GM12878 (cell line): ENCODE measurements around the gene SEC61A1. TPM values are rescaled to one million over a fixed set of nuclear protein-coding genes. Genes with fewer than 3 reads are reported as not detected.

Experiments used
- ATAC-seq: fragments of 200-7000 bp; cut with Tn5 transposase; 3 replicates; pipeline ENCODE4 v1.9.1; 2020; ENCODE audit warnings: mild to moderate bottlenecking, moderate library complexity
- BruUV-seq: library from RNA; stranded (reverse); fragments of 400-500 nt; replicated peaks from 2 replicates; lab custom pipeline; 2021; lab: Mats Ljungman, UMichigan
- CTCF ChIA-PET: fragments of 300-600 bp; sonication (Branson Sonifier 250); formaldehyde crosslinking; extraction: SDS; loops from one replicate; lab custom pipeline; 2021; ENCODE audit warnings: inconsistent platforms; lab: Yijun Ruan, JAX
- POLR2A ChIA-PET: fragments of 350-600 bp; formaldehyde crosslinking; extraction: SDS; loops from one replicate; lab custom pipeline; 2021; ENCODE audit warnings: inconsistent platforms; lab: Charles Lee
- RAD21 ChIA-PET: fragments of 300-600 bp; sonication (Branson Sonifier 250); formaldehyde crosslinking; loops from one replicate; lab custom pipeline; 2023; ENCODE audit warnings: antibody characterized with exemption; ENCODE audit not compliant: unreplicated experiment; lab: Charles Lee
- SMC1A ChIA-PET: fragments of 300-600 bp; sonication (Branson Sonifier 250); formaldehyde crosslinking; loops from one replicate; lab custom pipeline; 2023; ENCODE audit not compliant: unreplicated experiment, uncharacterized antibody; lab: Charles Lee
- DNase-seq: peaks from one replicate; pipeline ENCODE4 v3.0.0-alpha.2; 2011; ENCODE audit warnings: low read depth, low spot score
- FAIRE-seq: peaks from 3 replicates; lab custom pipeline; 2011; peaks lifted over from hg19 to GRCh38; lab: Jason Lieb, UNC
- H2AFZ ChIP-seq: 2 replicates; pipeline ENCODE4 v1.6.0; 2011; ENCODE audit warnings: low read depth, low read length, control low read depth; ENCODE audit not compliant: control insufficient read depth
- H3K27ac ChIP-seq: 2 replicates; pipeline ENCODE4 v1.5.1; 2011; ENCODE audit warnings: control low read depth; ENCODE audit not compliant: control insufficient read depth, insufficient read depth
- H3K27me3 ChIP-seq, 2 experiments: replicated peaks in 1 of 2; 2 replicates each; pipeline versions ENCODE4 v1.6.0 to v1.6.1; 2011; ENCODE audit warnings: low read length in 1 of 2; ENCODE audit not compliant: control insufficient read depth in 2 of 2, insufficient read depth in 2 of 2
- H3K36me3 ChIP-seq, 2 experiments: 2 replicates each; pipeline ENCODE4 v1.5.1; 2011; ENCODE audit warnings: low read length in 1 of 2; ENCODE audit not compliant: control insufficient read depth in 2 of 2, insufficient read depth in 2 of 2
- H3K4me1 ChIP-seq: 2 replicates; pipeline ENCODE4 v1.6.1; 2011; ENCODE audit warnings: mild to moderate bottlenecking, low read length, moderate library complexity, mixed read lengths; ENCODE audit not compliant: control insufficient read depth, insufficient read depth
- H3K4me2 ChIP-seq: 2 replicates; pipeline ENCODE4 v1.6.0; 2011; ENCODE audit warnings: control low read depth; ENCODE audit not compliant: control insufficient read depth, insufficient read depth
- H3K4me3 ChIP-seq: fragments of 200-600 bp; sonication (generic); 2 replicates; pipeline ENCODE4 v1.5.1; 2016
- H3K79me2 ChIP-seq: 2 replicates; pipeline ENCODE4 v1.6.0; 2011; ENCODE audit warnings: low read length; ENCODE audit not compliant: control insufficient read depth, insufficient read depth
- H3K9ac ChIP-seq: 2 replicates; pipeline ENCODE4 v1.8.0; 2011; ENCODE audit warnings: low read length, control low read depth, mixed read lengths; ENCODE audit not compliant: control insufficient read depth, insufficient read depth
- H3K9me3 ChIP-seq: replicated peaks from 3 replicates; pipeline ENCODE4 v1.5.1; 2011; ENCODE audit warnings: mild to moderate bottlenecking, low read length; ENCODE audit not compliant: control insufficient read depth, insufficient read depth
- H4K20me1 ChIP-seq: 2 replicates; pipeline ENCODE4 v1.6.0; 2011; ENCODE audit not compliant: control insufficient read depth, insufficient read depth
- CBX5 ChIP-seq: sonication (generic); IDR thresholded peaks from 2 replicates; pipeline ENCODE4 v1.6.1; 2016; ENCODE audit warnings: low read depth, moderate library complexity, mild to moderate bottlenecking, inconsistent platforms
- CHD4 ChIP-seq: fragments of 200-600 bp; sonication (generic); IDR thresholded peaks from 2 replicates; pipeline ENCODE4 v1.6.1; 2016; ENCODE audit warnings: mild to moderate bottlenecking
- ETV6 ChIP-seq, 2 experiments: fragments of 450-650 bp in 1 of 2; IDR thresholded peaks in 1 of 2; conservative IDR thresholded peaks in 1 of 2; 2 replicates each; pipeline ENCODE4 v1.6.1; 2014; ENCODE audit warnings: antibody characterized with exemption in 1 of 2, borderline replicate concordance in 1 of 2, low read depth in 1 of 2, mild to moderate bottlenecking in 1 of 2, moderate library complexity in 1 of 2
- HDGF ChIP-seq: fragments of 450-650 bp; IDR thresholded peaks from 2 replicates; pipeline ENCODE4 v1.6.1; 2016; ENCODE audit warnings: antibody characterized with exemption
- IRF4 ChIP-seq: IDR thresholded peaks from 2 replicates; pipeline ENCODE4 v1.6.1; 2011; ENCODE audit warnings: low read depth, low read length
- IRF5 ChIP-seq: fragments of 450-650 bp; IDR thresholded peaks from 2 replicates; pipeline ENCODE4 v1.6.1; 2017; ENCODE audit warnings: borderline replicate concordance
- KLF5 ChIP-seq: fragments of 450-650 bp; IDR thresholded peaks from 2 replicates; pipeline ENCODE4 v1.6.1; 2014; ENCODE audit warnings: mild to moderate bottlenecking; ENCODE audit not compliant: partially characterized antibody
- MEF2A ChIP-seq: IDR thresholded peaks from 2 replicates; pipeline ENCODE4 v1.6.1; 2011; ENCODE audit warnings: low read depth, mild to moderate bottlenecking, low read length, moderate library complexity; ENCODE audit not compliant: insufficient read depth
- MTA3 ChIP-seq: IDR thresholded peaks from 2 replicates; pipeline ENCODE4 v1.6.1; 2012; ENCODE audit warnings: low read length, inconsistent platforms, borderline replicate concordance
- NBN ChIP-seq: fragments of 450-650 bp; IDR thresholded peaks from 2 replicates; pipeline ENCODE4 v1.6.1; 2016
- NFYA ChIP-seq: IDR thresholded peaks from 2 replicates; pipeline ENCODE4 v1.6.1; 2011; ENCODE audit warnings: low read depth, mild to moderate bottlenecking, low read length, improper control_type of control experiment, borderline replicate concordance
- NRF1 ChIP-seq: conservative IDR thresholded peaks from 2 replicates; pipeline ENCODE4 v1.6.1; 2011; ENCODE audit warnings: mild to moderate bottlenecking, low read depth, low read length, improper control_type of control experiment
- RCOR1 ChIP-seq: conservative IDR thresholded peaks from 2 replicates; pipeline ENCODE4 v1.6.1; 2012; ENCODE audit warnings: low read depth, low read length, improper control_type of control experiment
- SMAD1 ChIP-seq: fragments of 450-650 bp; IDR thresholded peaks from 2 replicates; pipeline ENCODE4 v1.6.1; 2018; ENCODE audit warnings: mild to moderate bottlenecking, low read depth; ENCODE audit not compliant: partially characterized antibody
- SMAD5 ChIP-seq: IDR thresholded peaks from 2 replicates; pipeline ENCODE4 v1.6.1; 2016; ENCODE audit warnings: antibody characterized with exemption, low read depth
- SRF ChIP-seq, 2 experiments: IDR thresholded peaks; 2 replicates each; pipeline ENCODE4 v1.6.1; 2011; ENCODE audit warnings: low read depth in 2 of 2, low read length in 2 of 2, mild to moderate bottlenecking in 1 of 2, moderate library complexity in 1 of 2
- STAT3 ChIP-seq: IDR thresholded peaks from 2 replicates; pipeline ENCODE4 v1.6.1; 2011; ENCODE audit warnings: low read depth, low read length, improper control_type of control experiment
- WRNIP1 ChIP-seq: IDR thresholded peaks from 2 replicates; pipeline ENCODE4 v1.6.1; 2011; ENCODE audit warnings: low read depth, low read length, improper control_type of control experiment, borderline replicate concordance
- ZNF274 ChIP-seq: IDR thresholded peaks from one replicate; pipeline ENCODE4 v1.8.0; 2011; ENCODE audit not compliant: insufficient read length, insufficient read depth
- ZNF592 ChIP-seq: fragments of 450-650 bp; IDR thresholded peaks from 2 replicates; pipeline ENCODE4 v1.6.1; 2017; ENCODE audit warnings: mild to moderate bottlenecking, moderate library complexity
- ZNF622 ChIP-seq: fragments of 450-650 bp; IDR thresholded peaks from 2 replicates; pipeline ENCODE4 v1.6.1; 2017; ENCODE audit warnings: mild to moderate bottlenecking, inconsistent platforms
- WGBS: methylation state at CpG from one replicate; pipeline ENCODE4 v1.1.6; 2016; ENCODE audit warnings: low lambda C conversion rate; ENCODE audit not compliant: insufficient replicate concordance, insufficient coverage; ENCODE audit errors: missing lambda C conversion rate; 5-methylcytosine and 5-hydroxymethylcytosine counted together
- in situ Hi-C: fragments of 300-500 bp; cut with MboI; formaldehyde crosslinking; loops from 9 replicates; pipeline ENCODE4 v1.14.3; 2018; ENCODE audit warnings: mixed read lengths
- intact Hi-C: fragments of 100-400 bp; cut with micrococcal nuclease; formaldehyde crosslinking; loops from one replicate; pipeline ENCODE4 v1.14.2; 2022; ENCODE audit not compliant: unreplicated experiment
- polyA plus RNA-seq, 11 experiments: library from polyadenylated mRNA; depleted of rRNA in 4 of 11; unstranded in 6 of 11; stranded (reverse) in 5 of 11; fragments of >200 nt; fragmentation: Nextera tagmentation in 4 of 11; fragmentation: Illumina TruSeq in 1 of 11; extraction: Ambion mirVana in 4 of 11; extraction: Trizol in 1 of 11; gene quantifications; 1 replicate in 1 of 11; 2 replicates in 10 of 11; pipeline versions ENCODE4 v1.2.1 to v1.2.3, GENCODE V29; 2011 to 2016; ENCODE audit warnings: inconsistent platforms in 2 of 11, missing spikeins in 2 of 11, low read depth in 1 of 11
- total RNA-seq, 4 experiments: library from RNA; depleted of rRNA in 3 of 4; stranded (reverse); fragments of >200 nt in 3 of 4; fragmentation: Illumina TruSeq in 1 of 4; extraction: Trizol in 1 of 4; gene quantifications; 2 replicates each; pipeline versions ENCODE4 v1.2.1 to v1.2.3, GENCODE V29; 2013 to 2021

SEC61A1 gene
- total and polyA plus RNA-seq, 10 of the 15 experiments (the other 5 are each of a cell fraction or from before 2014, with no cell fraction given) = 5.2 to 265 (median 142) TPM

GRCh38 chr3:128014548-128014947, 37.7 kb upstream of the SEC61A1 start (continued):
- no peak for TF ChIP-seq ETV6 (conservative IDR thresholded peaks at IDR 0.05 in 1 of 2, IDR thresholded peaks at IDR 0.05 in 1 of 2; ENCODE audit: borderline replicate concordance in 1 of 2, low read depth in 1 of 2)
- TF ChIP-seq HDGF = no peak

- no TSS peak for BruUV-seq
Observed at GRCh38 chr3:128016502-128016901, 35.7 kb upstream of the SEC61A1 start.

More at GRCh38 chr3:128016502-128016901, 35.7 kb upstream of the SEC61A1 start:
- CTCF ChIA-PET = no interaction called here
- no peak overlapping the region for H3K4me3 ChIP-seq
- DNase-seq = no peak
- POLR2A ChIA-PET = interaction anchor here (0.7 kb wide), 3 partner anchors 27 to 962 kb away, joined by 3 to 7 read pairs (median 3); no protein-coding TSS in a partner anchor
- no peaks in the 10 kb centered on the region for H3K27me3 ChIP-seq
- 0% methylated on average over 1 of the region's 1 CpG for WGBS
- no peaks in the 10 kb centered on the region for H3K36me3 ChIP-seq
- FAIRE-seq = no peak
- H3K9me3 ChIP-seq = no peaks in the 10 kb centered on the region
- no peak overlapping the region for H3K9ac ChIP-seq
- H3K4me2 ChIP-seq = no peak overlapping the region
- H3K79me2 ChIP-seq = no peaks in the 10 kb centered on the region
- RAD21 ChIA-PET = no interaction called here
- no peaks in the 10 kb centered on the region for H3K4me1 ChIP-seq
- H4K20me1 ChIP-seq = no peaks in the 10 kb centered on the region
- H3K27ac ChIP-seq = no peak overlapping the region
- H2AFZ ChIP-seq = no peak overlapping the region
- TF ChIP-seq SMAD5 (no peak), SRF (IDR thresholded peaks at IDR 0.05; ENCODE audit: low read depth in 2 of 2, low read length in 2 of 2) (no peak), ZNF622 (no peak), WRNIP1 (no peak), SMAD1 (no peak), ZNF274 (no peak), NFYA (no peak), NBN (no peak), NRF1 (no peak), CBX5 (no peak), CHD4 (no peak), IRF4 (no peak), KLF5 (no peak), ZNF592 (no peak), MEF2A (no peak), MTA3 (no peak), RCOR1 (no peak), STAT3 (no peak), IRF5 (no peak)
- in situ Hi-C loops = no loop called here
- SMC1A ChIA-PET = no interaction called here
- no peak for ATAC-seq
- intact Hi-C loops = no loop called here
